Mesendoderm (in vitro differentiated cells): ENCODE data around the gene NPIPB2.
"Not testable (repeated sequence)": the region's sequence is repeated elsewhere in the genome, so short reads cannot be mapped to it uniquely, and the experiment has no call there.

Experiments used
- DNase-seq: peaks from one replicate; pipeline ENCODE4 v3.0.0; 2013
- H2AK5ac ChIP-seq: 2 replicates; pipeline ENCODE4 v1.6.1; 2013; ENCODE audit warnings: low read length, inconsistent platforms
- H2BK120ac ChIP-seq: 2 replicates; pipeline ENCODE4 v1.6.1; 2013; ENCODE audit warnings: low read depth, mild to moderate bottlenecking, low read length, moderate library complexity, mixed read lengths
- H2BK15ac ChIP-seq: replicated peaks from 2 replicates; pipeline ENCODE4 v1.6.1; 2013; ENCODE audit warnings: low read depth, mild to moderate bottlenecking, moderate library complexity
- H2BK5ac ChIP-seq: 2 replicates; pipeline ENCODE4 v1.6.1; 2013; ENCODE audit warnings: low read length, inconsistent platforms
- H3K18ac ChIP-seq: 2 replicates; pipeline ENCODE4 v1.6.1; 2013; ENCODE audit warnings: mild to moderate bottlenecking, low read length, mixed read lengths
- H3K23ac ChIP-seq: one replicate; pipeline ENCODE4 v1.6.1; 2013; ENCODE audit warnings: low read length
- H3K27ac ChIP-seq: 2 replicates; pipeline ENCODE4 v1.5.1; 2013; ENCODE audit warnings: low read depth, mild to moderate bottlenecking, inconsistent platforms, low read length, moderate library complexity
- H3K27me3 ChIP-seq: 2 replicates; pipeline ENCODE4 v1.6.1; 2013; ENCODE audit warnings: low read length, control low read depth, mild to moderate bottlenecking, inconsistent platforms; ENCODE audit not compliant: insufficient read depth, poor library complexity
- H3K36me3 ChIP-seq: 2 replicates; pipeline ENCODE4 v1.6.1; 2013; ENCODE audit warnings: low read length, inconsistent platforms; ENCODE audit not compliant: control insufficient read depth, insufficient read depth
- H3K4ac ChIP-seq: one replicate; pipeline ENCODE4 v1.6.1; 2013; ENCODE audit warnings: low read depth, mild to moderate bottlenecking, low read length, moderate library complexity
- H3K4me1 ChIP-seq: 2 replicates; pipeline ENCODE4 v1.6.1; 2013; ENCODE audit warnings: low read depth, low read length, inconsistent platforms; ENCODE audit not compliant: control insufficient read depth
- H3K4me2 ChIP-seq: 2 replicates; pipeline ENCODE4 v1.6.1; 2013; ENCODE audit warnings: low read length
- H3K4me3 ChIP-seq: 2 replicates; pipeline ENCODE4 v1.5.1; 2013; ENCODE audit warnings: mild to moderate bottlenecking, low read length
- H3K56ac ChIP-seq: one replicate; pipeline ENCODE4 v1.6.1; 2013; ENCODE audit warnings: low read length
- H3K79me1 ChIP-seq: 2 replicates; pipeline ENCODE4 v1.6.1; 2013; ENCODE audit warnings: low read length, inconsistent platforms
- H3K79me2 ChIP-seq: 2 replicates; pipeline ENCODE4 v1.6.1; 2013; ENCODE audit warnings: mild to moderate bottlenecking, low read length; ENCODE audit not compliant: control insufficient read depth, insufficient read depth
- H3K9ac ChIP-seq: 2 replicates; pipeline ENCODE4 v1.6.1; 2013; ENCODE audit warnings: low read length, inconsistent platforms
- H4K5ac ChIP-seq: one replicate; pipeline ENCODE4 v1.6.1; 2013; ENCODE audit warnings: low read length
- H4K8ac ChIP-seq: one replicate; pipeline ENCODE4 v1.6.1; 2013; ENCODE audit warnings: low read depth, mild to moderate bottlenecking, control low read depth, low read length, moderate library complexity
- WGBS: extraction: QIAGEN DNeasy Blood & Tissue Kit; methylation state at CpG from one replicate; pipeline ENCODE4 v1.1.7; 2013; ENCODE audit warnings: low lambda C conversion rate, missing lambda C conversion rate; ENCODE audit not compliant: insufficient coverage; ENCODE audit errors: extremely low coverage; 5-methylcytosine and 5-hydroxymethylcytosine counted together

Gene NPIPB2

GRCh38 chr16:11964761-11965551 is 23.1 kb upstream of the NPIPB2 start, which contains the start of gene TNFRSF17:
Gene TNFRSF17, plus strand, starts transcription at chr16:11965210. Its CDS starts 115 bp downstream, at chr16:11965325.
- Histone ChIP-seq H2AK5ac (no peak within 1 kb of the TSS), H3K18ac (no peak within 1 kb of the TSS), H3K56ac (no peak within 1 kb of the TSS), H2BK5ac (no peak within 1 kb of the TSS), H3K4me3 (no peak within 1 kb of the TSS), H3K36me3 (no peaks in the 10 kb centered on the region), H3K23ac (no peak within 1 kb of the TSS), H3K27me3 (no peaks in the 10 kb centered on the region), H3K4ac (no peak within 1 kb of the TSS), H3K4me2 (no peak within 1 kb of the TSS), H4K8ac (no peak within 1 kb of the TSS), H2BK120ac (no peak within 1 kb of the TSS), H2BK15ac (no peak within 1 kb of the TSS), H3K27ac (no peak within 1 kb of the TSS), H3K79me1 (no peaks in the 10 kb centered on the region), H4K5ac (no peak within 1 kb of the TSS), H3K9ac (no peak within 1 kb of the TSS), H3K79me2 (no peaks in the 10 kb centered on the region), H3K4me1 (no peaks in the 10 kb centered on the region)
- no CpG with 5 or more reads among the region's 9 CpGs for WGBS
- no peak for DNase-seq

GRCh38 chr16:11963706-11964105 is 21.9 kb upstream of the NPIPB2 start:
- Histone ChIP-seq H3K18ac (no peak overlapping the region), H3K4me1 (no peaks in the 10 kb centered on the region), H3K56ac (no peak overlapping the region), H2BK5ac (no peak overlapping the region), H2BK120ac (no peak overlapping the region), H2BK15ac (no peak overlapping the region), H4K5ac (no peak overlapping the region), H3K36me3 (no peaks in the 10 kb centered on the region), H4K8ac (no peak overlapping the region), H3K27me3 (no peaks in the 10 kb centered on the region), H2AK5ac (no peak overlapping the region), H3K27ac (no peak overlapping the region), H3K4me2 (no peak overlapping the region), H3K23ac (no peak overlapping the region), H3K79me2 (no peaks in the 10 kb centered on the region), H3K9ac (no peak overlapping the region), H3K4ac (no peak overlapping the region), H3K79me1 (no peaks in the 10 kb centered on the region), H3K4me3 (no peak overlapping the region)
- no CpG with 5 or more reads among the region's 6 CpGs for WGBS
- no peak for DNase-seq

- H2BK120ac ChIP-seq, H3K79me1 ChIP-seq, H3K18ac ChIP-seq, H3K4me2 ChIP-seq, H3K27ac ChIP-seq, H3K4me3 ChIP-seq, H2BK15ac ChIP-seq, H3K23ac ChIP-seq, H2AK5ac ChIP-seq, H4K8ac ChIP-seq, H4K5ac ChIP-seq, H3K9ac ChIP-seq, DNase-seq, H2BK5ac ChIP-seq, H3K56ac ChIP-seq, H3K79me2 ChIP-seq, H3K36me3 ChIP-seq, H3K4ac ChIP-seq, H3K4me1 ChIP-seq, H3K27me3 ChIP-seq: not testable (repeated sequence)
- no CpG with 5 or more reads among the region's 11 CpGs for WGBS
Measured at GRCh38 chr16:11962978-11963377, 21.1 kb upstream of the NPIPB2 start.

- H3K27me3 ChIP-seq, H3K79me1 ChIP-seq, H2BK5ac ChIP-seq, H3K79me2 ChIP-seq, H3K4ac ChIP-seq, H3K56ac ChIP-seq, H3K4me1 ChIP-seq, H3K36me3 ChIP-seq, H2AK5ac ChIP-seq, H3K23ac ChIP-seq, H3K9ac ChIP-seq, H3K4me2 ChIP-seq, DNase-seq, H3K27ac ChIP-seq, H3K4me3 ChIP-seq, H3K18ac ChIP-seq, H2BK120ac ChIP-seq, H4K8ac ChIP-seq, H2BK15ac ChIP-seq, H4K5ac ChIP-seq: not testable (repeated sequence)
- WGBS, result no CpG with 5 or more reads among the region's 5 CpGs
Measured at GRCh38 chr16:11962457-11962856, 20.6 kb upstream of the NPIPB2 start.

GRCh38 chr16:11957591-11958395 is 15.9 kb upstream of the NPIPB2 start:
- no peaks in the 10 kb centered on the region for H3K27me3 ChIP-seq
- no peak overlapping the region for H3K23ac ChIP-seq
- no peaks in the 10 kb centered on the region for H3K36me3 ChIP-seq
- no peaks in the 10 kb centered on the region for H3K79me2 ChIP-seq
- no peak overlapping the region for H2BK15ac ChIP-seq
- no peak overlapping the region for H3K4me2 ChIP-seq
- H3K4me1 ChIP-seq, result no peaks in the 10 kb centered on the region
- H2BK120ac ChIP-seq, result no peak overlapping the region
- no peak overlapping the region for H4K5ac ChIP-seq
- no peak overlapping the region for H4K8ac ChIP-seq
- H3K79me1 ChIP-seq, result no peaks in the 10 kb centered on the region
- DNase-seq, result no peak
- H3K4me3 ChIP-seq, result no peak overlapping the region
- H2BK5ac ChIP-seq, result no peak overlapping the region
- no peak overlapping the region for H2AK5ac ChIP-seq
- no peak overlapping the region for H3K4ac ChIP-seq
- no peak overlapping the region for H3K18ac ChIP-seq
- no CpG with 5 or more reads among the region's 10 CpGs for WGBS
- H3K9ac ChIP-seq, result no peak overlapping the region
- no peak overlapping the region for H3K56ac ChIP-seq
- H3K27ac ChIP-seq, result no peak overlapping the region
